LNCAP (cell line): Measurements from ENCODE around the gene TFR2.

ENCODE experiments used
- TF ChIP-seq, protein P1 (sequence below): fragments of 450-650 bp; IDR thresholded peaks from 2 replicates; pipeline ENCODE4 v1.5.1; 2017; ENCODE audit warnings: mild to moderate bottlenecking

The TFR2 gene

DNA sequence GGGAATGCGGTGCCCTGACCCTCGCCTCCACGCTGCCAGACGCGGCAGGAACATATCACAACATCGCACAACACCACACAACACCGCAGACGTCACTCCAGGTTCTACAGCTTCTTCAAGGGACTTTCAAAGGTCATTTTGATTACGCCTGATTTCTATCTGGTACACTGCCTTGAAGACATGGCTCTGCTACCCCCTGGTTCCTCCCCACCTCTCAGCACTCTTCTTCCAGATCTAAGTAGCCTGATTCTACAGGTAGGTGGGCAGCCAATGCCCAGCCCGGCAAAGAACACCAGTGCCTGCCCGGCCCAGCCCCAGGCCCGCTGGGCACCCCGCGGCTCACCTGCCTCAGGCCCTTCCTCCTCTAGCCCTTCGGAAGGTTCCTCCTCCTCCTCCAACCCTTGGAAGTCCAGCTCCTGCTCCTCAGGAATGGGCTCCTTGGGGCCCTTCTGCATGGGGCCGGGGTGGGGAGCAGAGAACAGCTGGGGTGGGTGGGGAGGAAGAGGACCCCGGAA lies 44.3 kb upstream of the TFR2 start:
- TF ChIP-seq, protein P1, sequence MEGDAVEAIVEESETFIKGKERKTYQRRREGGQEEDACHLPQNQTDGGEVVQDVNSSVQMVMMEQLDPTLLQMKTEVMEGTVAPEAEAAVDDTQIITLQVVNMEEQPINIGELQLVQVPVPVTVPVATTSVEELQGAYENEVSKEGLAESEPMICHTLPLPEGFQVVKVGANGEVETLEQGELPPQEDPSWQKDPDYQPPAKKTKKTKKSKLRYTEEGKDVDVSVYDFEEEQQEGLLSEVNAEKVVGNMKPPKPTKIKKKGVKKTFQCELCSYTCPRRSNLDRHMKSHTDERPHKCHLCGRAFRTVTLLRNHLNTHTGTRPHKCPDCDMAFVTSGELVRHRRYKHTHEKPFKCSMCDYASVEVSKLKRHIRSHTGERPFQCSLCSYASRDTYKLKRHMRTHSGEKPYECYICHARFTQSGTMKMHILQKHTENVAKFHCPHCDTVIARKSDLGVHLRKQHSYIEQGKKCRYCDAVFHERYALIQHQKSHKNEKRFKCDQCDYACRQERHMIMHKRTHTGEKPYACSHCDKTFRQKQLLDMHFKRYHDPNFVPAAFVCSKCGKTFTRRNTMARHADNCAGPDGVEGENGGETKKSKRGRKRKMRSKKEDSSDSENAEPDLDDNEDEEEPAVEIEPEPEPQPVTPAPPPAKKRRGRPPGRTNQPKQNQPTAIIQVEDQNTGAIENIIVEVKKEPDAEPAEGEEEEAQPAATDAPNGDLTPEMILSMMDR, result no peak

DNA sequence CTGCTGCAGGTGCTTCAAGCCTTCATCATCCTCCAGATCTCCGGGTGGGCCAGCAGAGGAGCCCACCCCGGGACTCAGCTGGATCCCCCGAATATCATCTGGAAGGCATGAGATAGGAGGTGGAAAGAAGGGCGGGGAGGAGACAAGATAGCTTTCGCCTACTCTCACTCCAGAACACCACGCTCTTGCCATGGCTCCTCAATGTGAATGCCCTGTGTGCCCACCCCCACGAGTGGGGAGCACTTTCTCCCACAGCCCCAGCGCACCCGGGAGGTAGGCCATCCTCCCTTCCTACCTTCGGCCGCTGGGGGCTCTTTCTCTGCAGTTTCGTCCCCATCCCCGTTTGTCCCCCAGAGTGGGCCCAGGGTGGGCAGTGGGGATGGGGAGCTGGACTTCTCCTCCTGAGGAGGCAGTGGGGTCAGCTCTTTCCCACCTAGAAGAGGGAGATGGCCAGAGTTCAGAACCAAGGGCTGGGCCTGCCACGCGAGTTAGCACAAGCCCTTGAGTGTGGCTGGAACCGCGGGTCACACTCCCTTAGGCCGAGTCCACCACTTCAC lies 43.8 kb upstream of the TFR2 start:
- TF ChIP-seq, protein P1, result no peak

DNA sequence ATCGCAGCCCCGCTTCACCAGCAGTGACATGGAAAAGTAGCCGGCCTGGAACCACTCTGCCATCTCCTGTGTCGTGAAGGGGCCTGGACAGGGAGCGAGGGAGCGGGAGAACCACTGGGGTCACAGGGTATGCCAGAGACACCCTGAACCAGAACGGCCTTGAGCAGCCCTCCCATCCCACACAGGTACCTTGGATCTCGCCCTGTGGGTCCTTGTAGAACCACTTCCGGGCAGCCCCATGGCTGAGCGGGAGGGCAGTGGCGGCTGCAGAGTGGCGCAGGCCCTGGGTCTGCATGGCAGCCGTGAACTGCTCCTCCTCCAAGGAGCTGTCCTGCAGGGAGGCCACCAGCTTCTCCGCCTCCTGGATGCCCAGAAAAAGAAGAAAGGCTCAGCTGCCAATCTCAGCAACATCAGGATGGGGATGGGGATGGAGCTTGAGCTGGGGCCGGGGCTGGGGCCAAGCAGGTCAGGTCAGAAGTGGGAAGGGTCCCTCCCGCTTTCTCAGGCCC lies 43.2 kb upstream of the TFR2 start:
- TF ChIP-seq, protein P1, result no peak

DNA sequence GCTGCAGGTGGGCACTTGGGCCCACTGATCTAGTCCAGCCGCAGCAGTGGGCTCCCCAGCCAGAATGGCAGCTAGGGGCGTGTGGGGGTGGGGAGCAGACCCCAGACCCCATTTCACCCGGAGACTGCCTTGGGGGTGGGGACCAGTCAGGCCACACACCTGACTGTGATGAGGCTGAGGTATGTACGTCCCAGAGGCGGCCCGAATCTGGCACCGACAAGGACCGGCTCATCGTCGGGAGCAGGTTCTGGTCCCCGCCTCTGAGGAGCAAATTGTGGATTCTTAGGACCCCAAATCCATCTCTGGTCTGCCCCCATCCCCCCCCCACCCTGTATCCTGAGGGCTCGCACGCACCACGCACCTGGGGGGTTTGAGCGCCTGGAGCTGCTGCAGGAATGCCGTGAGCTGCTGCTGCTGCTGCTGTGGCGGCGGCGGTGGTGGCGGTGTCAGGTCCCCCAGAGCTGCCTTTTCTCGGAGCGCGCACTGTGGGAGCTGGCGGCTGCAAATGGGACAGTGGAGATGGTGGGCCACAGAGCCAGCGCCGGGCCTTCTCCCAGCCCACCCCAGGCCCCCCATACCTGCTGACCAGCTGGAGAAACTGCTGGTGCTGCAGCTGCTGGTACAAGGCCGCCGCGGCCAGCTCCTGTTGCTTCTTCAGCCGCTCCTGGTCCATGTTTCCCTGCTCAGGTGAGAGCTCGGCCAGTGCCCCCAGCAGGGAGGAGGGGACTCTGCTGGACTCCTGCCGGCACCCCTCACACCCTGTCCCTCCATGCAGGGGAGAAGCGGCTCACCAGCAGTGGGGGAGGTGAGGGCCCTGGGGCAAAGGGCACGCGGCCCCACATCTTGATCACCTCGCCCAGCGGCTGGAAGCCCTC lies 42.5 kb upstream of the TFR2 start:
- TF ChIP-seq, protein P1, result no peak

DNA sequence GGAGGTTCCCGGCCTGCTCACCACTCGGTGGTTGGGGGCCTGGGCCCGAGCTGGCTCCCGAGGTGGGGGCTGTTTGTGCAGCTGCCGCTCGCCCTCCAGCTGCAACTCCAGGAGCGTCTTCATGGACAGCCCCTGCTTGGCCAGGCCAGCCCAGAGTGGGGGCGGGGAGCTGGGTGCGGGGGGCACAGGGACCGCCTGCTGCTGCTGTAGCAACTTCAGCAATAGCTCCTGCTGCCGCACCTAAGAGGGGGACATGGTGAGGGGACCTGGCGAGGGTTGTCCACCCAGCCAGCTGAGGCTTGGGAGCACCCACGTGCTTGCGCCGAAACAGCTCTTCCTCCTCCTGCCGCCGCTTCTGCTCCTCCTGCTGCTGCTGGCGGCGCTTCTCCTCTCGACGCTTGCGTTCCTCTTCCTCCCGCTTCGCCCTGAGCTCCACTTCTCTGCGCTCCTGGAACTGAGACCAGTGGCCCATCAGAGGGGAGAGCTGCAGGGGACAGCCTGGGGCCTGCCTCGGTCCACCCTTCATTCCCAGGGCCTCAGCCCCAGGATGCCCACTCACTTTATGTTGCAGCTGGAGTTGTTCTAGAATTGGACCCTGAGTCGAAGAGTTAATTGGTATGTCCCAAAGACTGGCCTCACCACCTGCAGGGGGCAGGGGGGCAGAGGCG lies 41.8 kb upstream of the TFR2 start:
- TF ChIP-seq, protein P1, result no peak

DNA sequence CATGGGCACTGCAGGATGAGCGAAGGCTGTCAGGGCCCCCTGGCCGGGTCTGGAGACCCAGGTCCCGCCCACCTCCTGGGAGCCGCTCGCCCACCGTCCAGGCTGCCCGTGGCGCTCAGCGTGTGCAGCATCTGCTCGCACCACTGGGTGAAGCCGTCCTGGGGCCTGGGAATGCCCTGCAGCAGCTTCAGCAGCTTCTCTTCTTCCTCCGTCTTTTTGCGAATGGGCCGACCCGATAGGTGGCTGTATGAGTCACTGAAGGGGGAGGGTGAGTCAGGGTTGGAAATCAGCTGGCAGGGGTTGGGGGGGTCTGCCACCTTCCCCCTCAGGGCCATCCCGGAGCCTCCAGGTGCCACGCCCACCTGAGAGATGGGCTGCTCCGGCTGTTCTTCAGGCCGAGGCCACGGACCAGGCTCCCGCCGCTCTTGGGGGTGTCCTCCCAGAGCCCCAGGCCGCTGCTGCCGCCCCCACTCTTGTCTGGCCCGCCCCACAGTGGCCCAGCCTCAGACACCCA lies 40.9 kb upstream of the TFR2 start:
- TF ChIP-seq, protein P1, result no peak

DNA sequence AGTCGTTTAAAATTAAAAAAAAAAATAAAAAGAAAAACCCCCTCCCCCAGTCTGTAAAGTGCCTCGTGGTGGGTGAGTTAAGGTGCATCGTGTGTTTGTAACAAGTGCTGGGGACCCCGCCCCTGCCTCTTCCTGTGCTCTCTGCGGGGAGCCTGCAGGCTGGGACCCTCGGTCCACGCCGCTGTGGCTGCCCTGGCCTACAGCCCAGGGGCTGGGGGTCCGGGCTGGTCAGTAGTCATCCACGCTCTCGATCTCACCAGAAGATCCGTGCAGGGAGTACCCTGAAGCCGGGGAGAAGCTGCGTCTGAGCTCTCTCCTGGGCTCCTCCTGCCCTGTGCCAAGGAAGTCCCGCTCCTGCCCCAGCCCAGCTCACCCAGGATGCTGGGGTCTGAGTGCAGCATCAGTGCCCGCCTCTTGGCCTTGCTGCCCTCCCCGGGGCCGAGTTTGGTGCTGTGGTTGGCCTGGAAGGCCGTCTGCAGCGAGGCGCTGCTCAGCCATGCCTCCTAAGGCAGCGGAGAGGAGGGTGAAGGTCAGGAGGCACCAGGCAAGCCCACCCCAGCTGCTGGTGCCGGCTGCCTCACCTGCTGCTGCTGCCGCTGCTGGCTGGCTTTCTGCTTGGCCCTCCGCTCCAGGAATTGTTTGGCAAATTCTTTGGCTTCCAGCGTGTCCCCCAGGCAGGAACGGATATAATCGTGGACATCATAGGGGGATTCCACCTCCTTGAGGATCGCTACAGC lies 40.3 kb upstream of the TFR2 start:
- TF ChIP-seq, protein P1, result no peak
